Right lobe of liver (tissue), 6 donors: ENCODE data around the gene TSC22D3. TPM values are rescaled to one million over a fixed set of nuclear protein-coding genes. Genes with fewer than 3 reads are reported as not detected.
A peak's percentile ranks its signal among the peaks of the same experiment; 100 is the strongest.

ENCODE experiments used
- ATAC-seq, 4 donors: fragments of 200-7000 bp; cut with Tn5 transposase; one replicate each; pipeline ENCODE4 v1.9.1; 2020; ENCODE audit warnings: mild to moderate bottlenecking in 4 of 4, moderate library complexity in 4 of 4
- DNase-seq, 3 donors: peaks; one replicate each; pipeline ENCODE4 v3.0.0-alpha.2; 2020
- H3K27ac ChIP-seq, 3 donors: fragments of 200-600 bp; one replicate each; pipeline ENCODE4 v1.8.0; 2022
- H3K27me3 ChIP-seq, 2 donors: fragments of 200-600 bp; one replicate each; pipeline ENCODE4 v1.8.0; 2022
- H3K36me3 ChIP-seq, 4 donors: fragments of 200-600 bp; sonication (generic) in 1 of 4; one replicate each; pipeline versions ENCODE4 v1.5.1 to v1.8.0; 2017 to 2022; ENCODE audit warnings: control low read depth in 1 of 4
- H3K4me1 ChIP-seq, 4 donors: fragments of 200-600 bp; sonication (generic) in 1 of 4; one replicate each; pipeline versions ENCODE4 v1.5.1 to v1.8.0; 2017 to 2022; ENCODE audit warnings: control low read depth in 1 of 4
- H3K4me3 ChIP-seq, 3 donors: fragments of 200-600 bp; one replicate each; pipeline ENCODE4 v1.8.0; 2022
- H3K9me3 ChIP-seq, 4 donors: fragments of 200-600 bp; sonication (generic) in 1 of 4; one replicate each; pipeline versions ENCODE4 v1.5.1 to v1.8.0; 2017 to 2022; ENCODE audit warnings: control low read depth in 1 of 4
- POLR2A ChIP-seq: fragments of 450-650 bp; IDR thresholded peaks from one replicate; pipeline ENCODE4 v1.6.1; 2017; ENCODE audit warnings: antibody characterized with exemption, mild to moderate bottlenecking
- WGBS: methylation state at CpG from one replicate; pipeline ENCODE4 v1.1.6; 2018; ENCODE audit warnings: low coverage, low lambda C conversion rate; ENCODE audit not compliant: insufficient coverage; ENCODE audit errors: missing lambda C conversion rate; 5-methylcytosine and 5-hydroxymethylcytosine counted together
- intact Hi-C, 2 donors: fragments of 100-400 bp; cut with DNase I; formaldehyde crosslinking; loops; one replicate each; pipeline versions ENCODE4 v1.11.2 to v1.14.1; 2022
- total RNA-seq, 6 experiments: library from RNA; depleted of rRNA in 2 of 6; stranded (reverse); fragments of >200 nt in 2 of 6; fragmentation: NEBNext Ultra II Directional in 3 of 6; extraction: Animal tissue kit (Norgen Biotek cat#: 25700) in 3 of 6; gene quantifications; one replicate each; pipeline versions ENCODE4 v1.1.0 to v1.2.4, GENCODE V29; 2016 to 2023
- TF ChIP-seq, protein P1 (sequence below), 4 donors: fragments of 200-600 bp in 3 of 4; fragments of 450-650 bp in 1 of 4; IDR thresholded peaks; one replicate each; pipeline versions ENCODE4 v1.5.1 to v1.8.0; 2016 to 2022; ENCODE audit warnings: antibody characterized with exemption in 4 of 4, mild to moderate bottlenecking in 2 of 4
- donor health status: DM: no; HTN: yes; CAD: no.
- donor health status: DM: no; HTN: no; CAD: no.
- donor health status: DM: no; HTN: no; CAD: no.
- donor health status: DM: no; HTN: yes; CAD: no.
- donor health status: DM: no; HTN: yes; CAD: no.

TSC22D3 gene
- total RNA-seq, 6 experiments from 2014 or later, result 7.4 to 118 (median 60.3) TPM

- no peak overlapping the region for H3K27ac ChIP-seq
- ATAC-seq (peak in 3 of 4 donors; percentile 6 to 41 (median 40)), DNase-seq (no peak)
- H3K9me3 ChIP-seq, result no peaks in the 10 kb centered on the region
- TF ChIP-seq, protein P1, sequence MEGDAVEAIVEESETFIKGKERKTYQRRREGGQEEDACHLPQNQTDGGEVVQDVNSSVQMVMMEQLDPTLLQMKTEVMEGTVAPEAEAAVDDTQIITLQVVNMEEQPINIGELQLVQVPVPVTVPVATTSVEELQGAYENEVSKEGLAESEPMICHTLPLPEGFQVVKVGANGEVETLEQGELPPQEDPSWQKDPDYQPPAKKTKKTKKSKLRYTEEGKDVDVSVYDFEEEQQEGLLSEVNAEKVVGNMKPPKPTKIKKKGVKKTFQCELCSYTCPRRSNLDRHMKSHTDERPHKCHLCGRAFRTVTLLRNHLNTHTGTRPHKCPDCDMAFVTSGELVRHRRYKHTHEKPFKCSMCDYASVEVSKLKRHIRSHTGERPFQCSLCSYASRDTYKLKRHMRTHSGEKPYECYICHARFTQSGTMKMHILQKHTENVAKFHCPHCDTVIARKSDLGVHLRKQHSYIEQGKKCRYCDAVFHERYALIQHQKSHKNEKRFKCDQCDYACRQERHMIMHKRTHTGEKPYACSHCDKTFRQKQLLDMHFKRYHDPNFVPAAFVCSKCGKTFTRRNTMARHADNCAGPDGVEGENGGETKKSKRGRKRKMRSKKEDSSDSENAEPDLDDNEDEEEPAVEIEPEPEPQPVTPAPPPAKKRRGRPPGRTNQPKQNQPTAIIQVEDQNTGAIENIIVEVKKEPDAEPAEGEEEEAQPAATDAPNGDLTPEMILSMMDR (IDR thresholded peaks at IDR 0.05), result no peak
- no peak for TF ChIP-seq POLR2A
- H3K36me3 ChIP-seq, result no peaks in the 10 kb centered on the region
- 23% methylated on average over 3 of the region's 4 CpGs for WGBS
- no peaks in the 10 kb centered on the region for H3K27me3 ChIP-seq
- intact Hi-C loops, result no loop called here
- peaks cover 0 to 6% (median under 1%) of the 10 kb centered on the region in 4 donors for H3K4me1 ChIP-seq
- no peak overlapping the region for H3K4me3 ChIP-seq
Measured at GRCh38 chrX:107753187-107753586, 22.4 kb downstream of the TSC22D3 start.

DNA sequence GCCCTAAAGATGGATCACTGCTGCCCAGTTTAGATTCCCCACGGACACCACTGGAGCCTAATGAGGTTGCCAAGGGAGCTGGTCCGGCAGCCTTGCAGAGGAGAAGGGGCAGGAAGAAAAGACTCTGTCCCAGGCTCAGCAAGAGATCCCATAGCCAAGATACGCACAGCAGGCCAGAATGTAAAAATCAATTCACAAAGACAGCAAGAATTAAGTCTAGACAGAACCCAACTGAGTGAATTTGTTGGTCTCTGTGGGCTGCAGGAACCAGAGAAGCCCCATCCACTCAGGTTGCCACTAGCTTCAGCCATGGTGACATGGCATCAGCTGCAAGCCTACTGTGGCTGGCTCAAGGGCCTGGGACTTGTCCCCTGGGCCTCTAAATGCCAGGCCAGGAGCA, 22.9 kb downstream of the TSC22D3 start:
- DNase-seq, result no peak
- H3K4me1 ChIP-seq, result peaks cover 0 to 9% (median 3%) of the 10 kb centered on the region in 4 donors
- WGBS, result no CpG with 5 or more reads among the region's 3 CpGs
- H3K36me3 ChIP-seq, result no peaks in the 10 kb centered on the region
- no peaks in the 10 kb centered on the region for H3K9me3 ChIP-seq
- intact Hi-C loops, result no loop called here
- no peak overlapping the region for H3K27ac ChIP-seq
- no peak overlapping the region for H3K4me3 ChIP-seq
- no peaks in the 10 kb centered on the region for H3K27me3 ChIP-seq
- ATAC-seq, result no peak
- TF ChIP-seq, protein P1 (IDR thresholded peaks at IDR 0.05), result no peak
- TF ChIP-seq POLR2A, result no peak

- no peak overlapping the region for H3K4me3 ChIP-seq
- intact Hi-C loops, result no loop called here
Measured at GRCh38 chrX:107752043-107752442, 23.5 kb downstream of the TSC22D3 start.

DNA sequence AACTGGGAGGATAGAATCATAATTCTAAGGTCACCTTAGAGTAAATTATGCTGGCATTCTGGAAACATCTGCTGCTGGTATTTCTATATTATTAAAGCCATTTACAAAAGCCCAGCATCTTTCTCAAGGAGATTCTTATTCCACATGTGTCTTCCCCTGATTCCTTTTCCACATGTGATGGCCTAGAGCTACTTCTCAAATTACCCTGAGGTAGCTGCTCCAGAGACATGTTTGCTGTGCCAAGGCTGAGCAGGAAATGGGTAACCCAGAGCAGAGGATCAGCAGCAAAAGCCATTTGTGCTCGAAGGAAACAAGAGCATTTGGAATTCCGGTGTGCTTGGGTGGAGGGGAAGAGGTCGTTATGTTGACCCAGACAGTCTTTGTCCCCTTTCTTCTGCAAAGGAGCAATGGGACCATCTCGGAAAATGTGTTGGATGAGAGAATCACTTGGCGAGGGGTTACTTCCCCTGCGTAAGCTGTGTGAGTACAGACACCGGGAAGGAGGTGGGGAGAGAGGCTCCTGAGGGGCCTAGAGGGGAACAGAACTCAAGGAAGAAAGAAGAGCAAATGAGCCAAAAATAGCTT, 24.6 kb downstream of the TSC22D3 start:
- Histone ChIP-seq H3K27me3 (no peaks in the 10 kb centered on the region), H3K4me3 (no peak overlapping the region), H3K9me3 (no peaks in the 10 kb centered on the region), H3K36me3 (no peaks in the 10 kb centered on the region), H3K4me1 (peaks cover 0 to 24% (median 4%) of the 10 kb centered on the region in 4 donors), H3K27ac (no peak overlapping the region)
- ATAC-seq, result no peak
- DNase-seq, result no peak
- 67% methylated on average over 4 of the region's 7 CpGs for WGBS
- intact Hi-C loops, result no loop called here
- TF ChIP-seq, protein P1 (IDR thresholded peaks at IDR 0.05), result no peak
- TF ChIP-seq POLR2A, result no peak

More at GRCh38 chrX:107752043-107752442, 23.5 kb downstream of the TSC22D3 start:
- H3K27ac ChIP-seq, result no peak overlapping the region
- no peak for ATAC-seq
- H3K36me3 ChIP-seq, result no peaks in the 10 kb centered on the region
- no peaks in the 10 kb centered on the region for H3K27me3 ChIP-seq
- H3K9me3 ChIP-seq, result no peaks in the 10 kb centered on the region
- 100% methylated on average over 2 of the region's 3 CpGs for WGBS
- DNase-seq, result no peak
- peaks cover 0 to 15% (median 4%) of the 10 kb centered on the region in 4 donors for H3K4me1 ChIP-seq
- TF ChIP-seq POLR2A, result no peak
- TF ChIP-seq, protein P1 (IDR thresholded peaks at IDR 0.05), result no peak
